HAP-1 (cell line): ENCODE data around the gene SLC36A4.

Experiments
- DNase-seq, 2 experiments: peaks; one replicate each; pipeline ENCODE4 v3.0.0-alpha.2; 2016 to 2020; ENCODE audit warnings: low spot score in 2 of 2
- H3K27me3 ChIP-seq: fragments of 250-450 bp; sonication (Bioruptor Pico); 2 replicates; pipeline ENCODE4 v1.5.1; 2020; ENCODE audit warnings: low read depth, mild to moderate bottlenecking, moderate library complexity
- H3K36me3 ChIP-seq: fragments of 250-450 bp; sonication (Bioruptor Pico); replicated peaks from 2 replicates; pipeline ENCODE4 v1.5.1; 2020; ENCODE audit warnings: mild to moderate bottlenecking
- H3K4me1 ChIP-seq: fragments of 250-450 bp; sonication (Bioruptor Pico); 2 replicates; pipeline ENCODE4 v1.5.1; 2020; ENCODE audit warnings: mild to moderate bottlenecking
- H3K4me3 ChIP-seq: fragments of 250-450 bp; sonication (Bioruptor Pico); 2 replicates; pipeline ENCODE4 v1.5.1; 2020; ENCODE audit warnings: mild to moderate bottlenecking, moderate library complexity
- H3K9me3 ChIP-seq: fragments of 250-450 bp; sonication (Bioruptor Pico); 2 replicates; pipeline ENCODE4 v1.5.1; 2020; ENCODE audit warnings: mild to moderate bottlenecking, moderate library complexity
- in situ Hi-C: fragments of 300-500 bp; cut with MboI; formaldehyde crosslinking; loops from 3 replicates; pipeline ENCODE4 v1.14.3; 2020; ENCODE audit warnings: low sequenced_read_pairs, inconsistent platforms, mixed read lengths

Gene SLC36A4

GRCh38 chr11:93216511-93217101 lies 18.8 kb upstream of the SLC36A4 start:
- H3K27me3 ChIP-seq: peaks cover 12% of the 10 kb centered on the region; the same call in 1 of the 2 replicates
- no peak overlapping the region for H3K4me3 ChIP-seq
- no peaks in the 10 kb centered on the region for H3K36me3 ChIP-seq
- no peaks in the 10 kb centered on the region for H3K9me3 ChIP-seq
- in situ Hi-C loops: no loop called here
- DNase-seq: no peak
- H3K4me1 ChIP-seq: no peaks in the 10 kb centered on the region

GRCh38 chr11:93213622-93214021 lies 15.8 kb upstream of the SLC36A4 start:
- in situ Hi-C loops: no loop called here
- Histone ChIP-seq H3K9me3 (no peaks in the 10 kb centered on the region), H3K4me1 (no peaks in the 10 kb centered on the region), H3K27me3 (peaks cover 8% of the 10 kb centered on the region; the same call in 1 of the 2 replicates), H3K36me3 (no peaks in the 10 kb centered on the region), H3K4me3 (no peak overlapping the region)
- no peak for DNase-seq

GRCh38 chr11:93212094-93212493 lies 14.3 kb upstream of the SLC36A4 start:
- no peaks in the 10 kb centered on the region for H3K4me1 ChIP-seq
- DNase-seq: no peak
- no peaks in the 10 kb centered on the region for H3K9me3 ChIP-seq
- H3K27me3 ChIP-seq: peaks cover 8% of the 10 kb centered on the region; the same call in 1 of the 2 replicates
- H3K36me3 ChIP-seq: no peaks in the 10 kb centered on the region
- no peak overlapping the region for H3K4me3 ChIP-seq
- in situ Hi-C loops: no loop called here

GRCh38 chr11:93209466-93209865 lies 11.7 kb upstream of the SLC36A4 start:
- Histone ChIP-seq H3K4me3 (no peak overlapping the region), H3K4me1 (no peaks in the 10 kb centered on the region), H3K9me3 (no peaks in the 10 kb centered on the region), H3K36me3 (no peaks in the 10 kb centered on the region), H3K27me3 (peaks cover 8% of the 10 kb centered on the region; the same call in 1 of the 2 replicates)
- in situ Hi-C loops: no loop called here
- DNase-seq: no peak

GRCh38 chr11:93208663-93209270 lies 11.0 kb upstream of the SLC36A4 start:
- in situ Hi-C loops: no loop called here
- DNase-seq: no peak
- H3K4me3 ChIP-seq: no peak overlapping the region
- no peaks in the 10 kb centered on the region for H3K36me3 ChIP-seq
- H3K27me3 ChIP-seq: peaks cover 8% of the 10 kb centered on the region; the same call in 1 of the 2 replicates
- H3K4me1 ChIP-seq: no peaks in the 10 kb centered on the region
- no peaks in the 10 kb centered on the region for H3K9me3 ChIP-seq

DNA sequence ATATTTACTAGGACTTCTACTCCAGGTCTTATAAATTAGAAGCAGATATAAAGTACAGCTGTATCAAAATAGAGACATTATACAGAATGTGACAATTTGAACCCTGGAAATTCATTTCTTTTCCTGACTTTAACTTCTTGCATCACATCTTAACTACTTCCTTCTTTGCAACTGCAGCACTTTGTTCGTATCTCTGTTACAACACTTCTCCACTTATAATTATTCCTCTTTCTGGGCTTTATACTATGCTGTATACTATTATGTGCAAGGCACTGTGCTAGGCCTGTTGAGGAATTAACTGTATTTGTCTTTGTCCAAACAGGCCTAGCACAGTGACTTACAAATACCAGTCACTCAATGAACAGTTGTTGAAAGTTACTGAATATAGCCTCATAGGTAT lies 1.8 kb upstream of the SLC36A4 start:
- peaks cover 8% of the 10 kb centered on the region for H3K27me3 ChIP-seq
- in situ Hi-C loops: loop anchor here (25.0 kb wide), 1 partner anchor 112 kb away; no protein-coding TSS in a partner anchor
- H3K4me3 ChIP-seq: no peak overlapping the region
- no peaks in the 10 kb centered on the region for H3K36me3 ChIP-seq
- peaks cover 3% of the 10 kb centered on the region; the same call in 1 of the 2 replicates for H3K4me1 ChIP-seq
- no peak for DNase-seq
- no peaks in the 10 kb centered on the region for H3K9me3 ChIP-seq

- in situ Hi-C loops: loop anchor here (25.0 kb wide), 1 partner anchor 111 kb away; no protein-coding TSS in a partner anchor
- Histone ChIP-seq H3K9me3 (no peaks in the 10 kb centered on the region), H3K4me3 (peak overlapping the region; percentile 56), H3K27me3 (peaks cover 8% of the 10 kb centered on the region), H3K4me1 (peaks cover 3% of the 10 kb centered on the region; the same call in 1 of the 2 replicates), H3K36me3 (no peaks in the 10 kb centered on the region)
- peak in 1 of 2 experiments; percentile 7 for DNase-seq
These were observed 539 bp upstream of the SLC36A4 start for GRCh38 chr11:93198215-93198845.

GRCh38 chr11:93196816-93197379 lies 893 bp downstream of the SLC36A4 start:
- H3K9me3 ChIP-seq: no peaks in the 10 kb centered on the region
- peaks cover 8% of the 10 kb centered on the region for H3K27me3 ChIP-seq
- DNase-seq: peak in 1 of 2 experiments; percentile 32
- H3K4me1 ChIP-seq: peaks cover 3% of the 10 kb centered on the region; the same call in 1 of the 2 replicates
- no peaks in the 10 kb centered on the region for H3K36me3 ChIP-seq
- in situ Hi-C loops: loop anchor here (25.0 kb wide), 1 partner anchor 110 kb away; no protein-coding TSS in a partner anchor
- peak overlapping the region; percentile 56 for H3K4me3 ChIP-seq

- H3K4me3 ChIP-seq: no peak overlapping the region
- in situ Hi-C loops: loop anchor here (25.0 kb wide), 1 partner anchor 107 kb away; no protein-coding TSS in a partner anchor
- no peaks in the 10 kb centered on the region for H3K27me3 ChIP-seq
- no peaks in the 10 kb centered on the region for H3K9me3 ChIP-seq
- no peaks in the 10 kb centered on the region for H3K36me3 ChIP-seq
- peaks cover 3% of the 10 kb centered on the region; the same call in 1 of the 2 replicates for H3K4me1 ChIP-seq
- no peak for DNase-seq
These were observed 3.0 kb downstream of the SLC36A4 start for GRCh38 chr11:93194673-93195291.

DNA sequence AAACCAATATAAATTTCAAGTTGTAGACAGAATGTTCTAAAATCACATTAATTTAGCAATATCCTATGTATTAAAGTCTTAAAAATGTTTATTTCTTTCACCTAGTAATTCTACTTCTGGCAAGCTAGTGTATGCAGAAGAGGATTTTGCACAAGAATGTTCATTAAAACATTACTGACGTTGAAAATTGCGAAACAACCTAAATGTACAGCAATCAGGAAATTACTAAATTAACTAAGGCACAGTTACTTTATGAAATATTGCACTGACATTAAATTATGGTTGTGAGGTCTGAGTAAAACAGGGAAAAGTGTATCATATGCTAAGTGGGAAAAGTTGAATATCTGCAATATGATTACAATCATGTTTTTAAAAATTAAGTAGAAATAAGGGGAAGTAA lies 4.1 kb downstream of the SLC36A4 start:
- Histone ChIP-seq H3K9me3 (no peaks in the 10 kb centered on the region), H3K27me3 (no peaks in the 10 kb centered on the region), H3K36me3 (no peaks in the 10 kb centered on the region), H3K4me3 (no peak overlapping the region), H3K4me1 (peaks cover 3% of the 10 kb centered on the region; the same call in 1 of the 2 replicates)
- in situ Hi-C loops: loop anchor here (25.0 kb wide), 1 partner anchor 106 kb away; no protein-coding TSS in a partner anchor
- DNase-seq: no peak

- in situ Hi-C loops: loop anchor here (25.0 kb wide), 1 partner anchor 105 kb away; no protein-coding TSS in a partner anchor
- no peak for DNase-seq
- Histone ChIP-seq H3K36me3 (no peaks in the 10 kb centered on the region), H3K4me3 (no peak overlapping the region), H3K27me3 (no peaks in the 10 kb centered on the region), H3K9me3 (no peaks in the 10 kb centered on the region; the same call in 1 of the 2 replicates), H3K4me1 (peaks cover 3% of the 10 kb centered on the region; the same call in 1 of the 2 replicates)
These were observed 5.6 kb downstream of the SLC36A4 start for GRCh38 chr11:93192163-93192562.

DNA sequence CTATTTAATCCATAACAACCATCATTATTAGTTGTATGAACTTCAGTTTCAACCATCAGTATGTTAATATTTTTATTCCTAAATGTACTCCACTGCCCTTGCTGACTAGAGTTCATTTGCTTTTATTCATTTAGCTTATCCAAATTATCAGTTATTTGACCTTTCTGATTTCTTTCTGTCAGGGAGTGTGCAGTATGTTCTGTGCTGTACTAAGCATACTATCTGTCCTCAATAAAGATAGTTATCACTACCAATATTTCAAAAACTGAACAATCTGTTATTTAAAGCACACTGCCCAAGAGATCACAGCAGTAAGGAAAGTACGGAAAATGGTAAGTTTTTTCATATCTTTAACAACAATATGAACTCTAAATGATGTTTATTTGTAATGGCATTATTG lies 8.3 kb downstream of the SLC36A4 start:
- in situ Hi-C loops: loop anchor here (25.0 kb wide), 1 partner anchor 102 kb away; no protein-coding TSS in a partner anchor
- no peaks in the 10 kb centered on the region for H3K36me3 ChIP-seq
- no peaks in the 10 kb centered on the region for H3K27me3 ChIP-seq
- H3K9me3 ChIP-seq: no peaks in the 10 kb centered on the region; the same call in 1 of the 2 replicates
- H3K4me3 ChIP-seq: no peak overlapping the region
- DNase-seq: no peak
- no peaks in the 10 kb centered on the region for H3K4me1 ChIP-seq

- Histone ChIP-seq H3K9me3 (no peaks in the 10 kb centered on the region; the same call in 1 of the 2 replicates), H3K27me3 (no peaks in the 10 kb centered on the region), H3K4me1 (no peaks in the 10 kb centered on the region), H3K4me3 (no peak overlapping the region), H3K36me3 (no peaks in the 10 kb centered on the region)
- no peak for DNase-seq
- in situ Hi-C loops: loop anchor here (25.0 kb wide), 1 partner anchor 101 kb away; no protein-coding TSS in a partner anchor
These were observed 9.1 kb downstream of the SLC36A4 start for GRCh38 chr11:93188726-93189125.
